Adrenal gland (tissue), 12 donors: ENCODE data around the gene RPS6KB1. TPM values are rescaled to one million over a fixed set of nuclear protein-coding genes. Genes with fewer than 3 reads are reported as not detected.

Experiments
- DNase-seq, 7 donors: peaks; one replicate each; pipeline ENCODE4 v3.0.0-alpha.2; 2019 to 2020
- H3K27ac ChIP-seq, 5 donors: fragments of 200-600 bp; sonication (generic) in 4 of 5; 1 replicate in 3 of 5; 2 replicates in 2 of 5; pipeline versions ENCODE4 v1.5.1 to v1.8.0; 2016 to 2020; ENCODE audit warnings: mild to moderate bottlenecking in 1 of 5
- H3K27me3 ChIP-seq: fragments of 200-600 bp; 2 replicates; pipeline ENCODE4 v1.8.0; 2021
- H3K36me3 ChIP-seq, 2 donors: fragments of 200-600 bp; replicated peaks in 1 of 2; 1 replicate in 1 of 2; 2 replicates in 1 of 2; pipeline versions ENCODE4 v1.5.1 to v1.8.0; 2018 to 2022
- H3K4me1 ChIP-seq, 2 donors: fragments of 200-600 bp; replicated peaks in 1 of 2; 1 replicate in 1 of 2; 2 replicates in 1 of 2; pipeline versions ENCODE4 v1.5.1 to v1.8.0; 2018 to 2021
- H3K4me3 ChIP-seq, 4 donors: fragments of 200-600 bp; sonication (generic) in 3 of 4; one replicate each; pipeline ENCODE4 v1.5.1; 2016 to 2018
- H3K9me3 ChIP-seq, 3 donors: fragments of 200-600 bp; sonication (generic) in 1 of 3; replicated peaks in 1 of 3; 1 replicate in 2 of 3; 2 replicates in 1 of 3; pipeline versions ENCODE4 v1.5.1 to v1.8.0; 2016 to 2021
- CTCF ChIP-seq, 6 experiments: fragments of 450-650 bp in 4 of 6; fragments of 200-600 bp in 2 of 6; sonication (generic) in 1 of 6; IDR thresholded peaks; 1 replicate in 5 of 6; 2 replicates in 1 of 6; pipeline versions ENCODE4 v1.5.1 to v1.8.0; 2016 to 2021; ENCODE audit warnings: antibody characterized with exemption in 6 of 6, mild to moderate bottlenecking in 2 of 6, moderate library complexity in 1 of 6
- POLR2A ChIP-seq, 2 donors: fragments of 450-650 bp; IDR thresholded peaks; one replicate each; pipeline ENCODE4 v1.6.1; 2017; ENCODE audit warnings: antibody characterized with exemption in 2 of 2, mild to moderate bottlenecking in 2 of 2, moderate library complexity in 1 of 2
- WGBS, 4 donors: extraction: QIAGEN DNeasy Blood & Tissue Kit in 2 of 4; methylation state at CpG; one replicate each; pipeline versions ENCODE4 v1.1.5 to v1.1.7; 2013 to 2017; 5-methylcytosine and 5-hydroxymethylcytosine counted together
- intact Hi-C, 2 donors: fragments of 100-400 bp; cut with DNase I; formaldehyde crosslinking; loops; one replicate each; pipeline versions ENCODE4 v1.14.1 to v1.15.0; 2022 to 2023
- polyA plus RNA-seq, 3 donors: library from polyadenylated mRNA; stranded (reverse); fragments of 200-250 nt in 2 of 3; fragments of 350-450 nt in 1 of 3; fragmentation: Illumina TruSeq in 1 of 3; extraction: RNeasy Lipid Tissue Mini Kit (QIAGEN cat#74804) in 1 of 3; gene quantifications; one replicate each; pipeline ENCODE4 v1.2.3, GENCODE V29; 2013 to 2014
- total RNA-seq, 9 donors: library from RNA; depleted of rRNA in 4 of 9; stranded (reverse); fragments of >200 nt in 4 of 9; fragments of 120-200 nt in 1 of 9; fragmentation: NEBNext Ultra II Directional in 1 of 9; extraction: Animal tissue kit (Norgen Biotek cat#: 25700) in 1 of 9; gene quantifications; one replicate each; pipeline versions ENCODE4 v1.1.0 to v1.2.4, GENCODE V29; 2013 to 2023
- donor health status: healthy with polysubstance abuse.
- donor health status: Bipolar disorder and iron deficiency.
- donor health status: DM: yes; HTN: yes; CAD: no.
- donor health status: DM: no; HTN: no; CAD: no.
- donor health status: DM: no; HTN: no; CAD: no.
- donor health status: DM: yes; HTN: yes; CAD: no.

Gene RPS6KB1
- total and polyA plus RNA-seq, 12 donors: 13.2 to 49.0 (median 37.0) TPM

GRCh38 chr17:59856859-59857794 lies 35.8 kb upstream of the RPS6KB1 start:
- TF ChIP-seq POLR2A (IDR thresholded peaks at IDR 0.05) (no peak), CTCF (IDR thresholded peaks at IDR 0.05) (no peak)
- peaks cover 0 to 10% of the 10 kb centered on the region in 2 donors for H3K36me3 ChIP-seq
- 91 to 97% (median 94%) methylated on average over 3 of the region's 3 CpGs for WGBS, 4 donors
- H3K27me3 ChIP-seq: no peaks in the 10 kb centered on the region
- no peaks in the 10 kb centered on the region for H3K9me3 ChIP-seq
- DNase-seq: peak in 1 of 7 donors; percentile 15
- intact Hi-C loops: no loop called here
- no peak overlapping the region for H3K27ac ChIP-seq
- H3K4me1 ChIP-seq: peaks cover 0 to 24% of the 10 kb centered on the region in 2 donors
- H3K4me3 ChIP-seq: no peak overlapping the region

GRCh38 chr17:59858167-59858816 lies 34.6 kb upstream of the RPS6KB1 start:
- no peak overlapping the region for H3K27ac ChIP-seq
- intact Hi-C loops: no loop called here
- DNase-seq: peak in 1 of 7 donors; percentile 18
- H3K9me3 ChIP-seq: no peaks in the 10 kb centered on the region
- H3K27me3 ChIP-seq: no peaks in the 10 kb centered on the region
- H3K4me1 ChIP-seq: peaks cover 0 to 14% of the 10 kb centered on the region in 2 donors
- peaks cover 0 to 13% of the 10 kb centered on the region in 2 donors for H3K36me3 ChIP-seq
- 87 to 92% (median 91%) methylated on average over 5 of the region's 5 CpGs for WGBS, 4 donors
- no peak for TF ChIP-seq POLR2A (IDR thresholded peaks at IDR 0.05)
- no peak for TF ChIP-seq CTCF (IDR thresholded peaks at IDR 0.05)
- H3K4me3 ChIP-seq: no peak overlapping the region

- no peak overlapping the region for H3K27ac ChIP-seq
- no peaks in the 10 kb centered on the region for H3K9me3 ChIP-seq
- no peak overlapping the region for H3K4me3 ChIP-seq
- no peaks in the 10 kb centered on the region for H3K27me3 ChIP-seq
- H3K4me1 ChIP-seq: peaks cover 0 to 8% of the 10 kb centered on the region in 2 donors
- intact Hi-C loops: no loop called here
- 77 to 85% (median 81%) methylated on average over 3 of the region's 3 CpGs for WGBS, 4 donors
- peaks cover 0 to 13% of the 10 kb centered on the region in 2 donors for H3K36me3 ChIP-seq
- DNase-seq: peak in 1 of 7 donors; percentile 30
- TF ChIP-seq POLR2A (IDR thresholded peaks at IDR 0.05) (no peak), CTCF (IDR thresholded peaks at IDR 0.05) (no peak)
These were observed 34.0 kb upstream of the RPS6KB1 start for GRCh38 chr17:59858932-59859331.

GRCh38 chr17:59859444-59860025 lies 33.4 kb upstream of the RPS6KB1 start:
- H3K4me1 ChIP-seq: peaks cover 0 to 2% of the 10 kb centered on the region in 2 donors
- no peak for TF ChIP-seq POLR2A (IDR thresholded peaks at IDR 0.05)
- TF ChIP-seq CTCF (IDR thresholded peaks at IDR 0.05): peak; percentile 42 to 82 (median 68)
- no peaks in the 10 kb centered on the region for H3K9me3 ChIP-seq
- no peak overlapping the region for H3K4me3 ChIP-seq
- H3K27me3 ChIP-seq: no peaks in the 10 kb centered on the region
- no peak overlapping the region for H3K27ac ChIP-seq
- peaks cover 0 to 13% of the 10 kb centered on the region in 2 donors for H3K36me3 ChIP-seq
- intact Hi-C loops: no loop called here
- DNase-seq: no peak
- 73 to 85% (median 77%) methylated on average over 2 of the region's 2 CpGs for WGBS, 4 donors
